Peyer's patch (tissue), 4 donors: ENCODE data around the gene OGT.

ENCODE experiments used
- POLR2A ChIP-seq, 2 donors: fragments of 450-650 bp; IDR thresholded peaks; one replicate each; pipeline ENCODE4 v1.5.1; 2017; ENCODE audit warnings: antibody characterized with exemption in 2 of 2, mild to moderate bottlenecking in 2 of 2, moderate library complexity in 2 of 2
- TF ChIP-seq, protein P1 (sequence below), 6 experiments: fragments of 450-650 bp in 4 of 6; fragments of 200-600 bp in 2 of 6; sonication (generic) in 1 of 6; IDR thresholded peaks; one replicate each; pipeline ENCODE4 v1.5.1; 2017 to 2019; ENCODE audit warnings: antibody characterized with exemption in 6 of 6, mild to moderate bottlenecking in 3 of 6, moderate library complexity in 1 of 6

DNA sequence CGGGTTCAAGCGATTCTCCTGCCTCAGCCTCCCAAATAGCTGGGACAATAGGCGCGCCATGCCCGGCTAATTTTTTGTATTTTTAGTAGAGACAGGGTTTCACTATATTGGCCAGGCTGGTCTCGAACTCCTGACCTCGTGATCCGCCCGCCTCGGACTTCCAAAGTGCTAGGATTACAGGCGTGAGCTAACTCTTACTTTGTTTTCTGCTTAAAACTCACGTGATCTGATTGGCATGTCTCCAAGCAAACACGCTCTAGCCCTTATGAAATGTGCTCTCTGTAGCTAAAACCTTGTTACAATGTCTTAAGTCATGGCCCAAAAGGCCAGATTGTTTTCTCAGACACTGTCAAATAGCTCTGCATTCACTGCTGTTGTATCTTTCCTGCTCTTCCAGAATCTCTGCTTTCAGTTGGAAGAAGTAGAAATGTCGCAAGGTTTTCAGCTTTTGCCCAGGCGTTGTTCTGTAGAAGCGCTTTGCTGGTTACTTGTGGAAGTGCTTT is 39.7 kb upstream of the OGT start:
- TF ChIP-seq, protein P1, sequence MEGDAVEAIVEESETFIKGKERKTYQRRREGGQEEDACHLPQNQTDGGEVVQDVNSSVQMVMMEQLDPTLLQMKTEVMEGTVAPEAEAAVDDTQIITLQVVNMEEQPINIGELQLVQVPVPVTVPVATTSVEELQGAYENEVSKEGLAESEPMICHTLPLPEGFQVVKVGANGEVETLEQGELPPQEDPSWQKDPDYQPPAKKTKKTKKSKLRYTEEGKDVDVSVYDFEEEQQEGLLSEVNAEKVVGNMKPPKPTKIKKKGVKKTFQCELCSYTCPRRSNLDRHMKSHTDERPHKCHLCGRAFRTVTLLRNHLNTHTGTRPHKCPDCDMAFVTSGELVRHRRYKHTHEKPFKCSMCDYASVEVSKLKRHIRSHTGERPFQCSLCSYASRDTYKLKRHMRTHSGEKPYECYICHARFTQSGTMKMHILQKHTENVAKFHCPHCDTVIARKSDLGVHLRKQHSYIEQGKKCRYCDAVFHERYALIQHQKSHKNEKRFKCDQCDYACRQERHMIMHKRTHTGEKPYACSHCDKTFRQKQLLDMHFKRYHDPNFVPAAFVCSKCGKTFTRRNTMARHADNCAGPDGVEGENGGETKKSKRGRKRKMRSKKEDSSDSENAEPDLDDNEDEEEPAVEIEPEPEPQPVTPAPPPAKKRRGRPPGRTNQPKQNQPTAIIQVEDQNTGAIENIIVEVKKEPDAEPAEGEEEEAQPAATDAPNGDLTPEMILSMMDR (IDR thresholded peaks at IDR 0.05): no peak
- TF ChIP-seq POLR2A (IDR thresholded peaks at IDR 0.05): no peak
